ENCODE measurements around the gene CELF4. TPM values are rescaled to one million over a fixed set of nuclear protein-coding genes. Genes with fewer than 3 reads are reported as not detected.

Gene CELF4
- total RNA-seq, 2 experiments from 2014 or later, result not detected

DNA sequence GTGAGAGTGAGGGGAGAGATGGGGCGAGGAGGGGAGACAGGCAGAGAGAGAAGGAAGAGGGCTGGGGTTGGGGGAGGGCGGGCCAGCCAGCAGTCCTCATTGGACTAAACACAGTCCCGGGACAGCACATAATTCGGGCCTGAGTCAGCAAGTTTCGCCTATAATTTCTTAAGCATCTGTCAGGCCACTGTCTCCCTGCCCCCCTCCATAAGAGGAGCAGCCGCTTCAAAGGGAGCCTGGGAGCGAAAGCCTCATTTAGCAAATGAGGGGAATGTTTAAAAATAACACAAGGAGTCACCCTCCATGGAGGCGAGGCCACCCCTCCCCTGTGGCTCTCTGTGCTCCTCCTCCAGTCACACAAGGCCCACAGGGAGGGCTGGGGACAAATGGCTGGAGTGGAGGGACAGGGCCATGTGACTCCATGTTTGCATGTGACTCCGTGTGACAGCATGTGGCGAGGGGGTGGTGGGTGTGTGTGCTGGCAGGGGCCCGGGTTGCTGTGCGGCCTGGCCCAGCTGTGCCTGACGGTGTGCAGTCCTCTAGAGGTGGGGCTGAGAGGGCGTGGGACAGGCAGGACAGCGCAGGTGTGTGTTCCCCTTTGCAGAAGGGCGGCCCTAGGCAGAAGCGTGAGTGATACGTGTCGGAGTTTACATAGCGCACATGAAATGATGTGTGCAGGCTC lies 162.4 kb downstream of the CELF4 start:
- no peaks in the 10 kb centered on the region for H3K9me3 Mint-ChIP-seq
- peaks cover 3% of the 10 kb centered on the region for H3K4me1 Mint-ChIP-seq
- ChIA-PET POLR2A (no interaction called here), CTCF (no interaction called here)
- no peak overlapping the region for H3K27ac Mint-ChIP-seq
- H3K36me3 Mint-ChIP-seq (ENCODE audit: low read depth), result no peaks in the 10 kb centered on the region
- no peak overlapping the region for H3K4me3 Mint-ChIP-seq
- H3K27me3 Mint-ChIP-seq, result no peaks in the 10 kb centered on the region
- DNase-seq, result no peak

- no peaks in the 10 kb centered on the region for H3K27me3 Mint-ChIP-seq
- CTCF ChIA-PET, result no interaction called here
- no peak for DNase-seq
- POLR2A ChIA-PET, result no interaction called here
- H3K36me3 Mint-ChIP-seq (ENCODE audit: low read depth), result no peaks in the 10 kb centered on the region
- H3K9me3 Mint-ChIP-seq, result no peaks in the 10 kb centered on the region
- peaks cover 3% of the 10 kb centered on the region for H3K4me1 Mint-ChIP-seq
- no peak overlapping the region for H3K27ac Mint-ChIP-seq
- no peak overlapping the region for H3K4me3 Mint-ChIP-seq
Measured at GRCh38 chr18:37402735-37403099, 162.9 kb downstream of the CELF4 start.

- ChIA-PET POLR2A (no interaction called here), CTCF (no interaction called here)
- Mint-ChIP-seq H3K27me3 (peaks cover 3% of the 10 kb centered on the region), H3K36me3 (ENCODE audit: low read depth) (no peaks in the 10 kb centered on the region), H3K27ac (no peak overlapping the region), H3K9me3 (no peaks in the 10 kb centered on the region), H3K4me1 (peaks cover 3% of the 10 kb centered on the region), H3K4me3 (no peak overlapping the region)
- DNase-seq, result no peak
Measured at GRCh38 chr18:37400802-37401201, 164.8 kb downstream of the CELF4 start.

DNA sequence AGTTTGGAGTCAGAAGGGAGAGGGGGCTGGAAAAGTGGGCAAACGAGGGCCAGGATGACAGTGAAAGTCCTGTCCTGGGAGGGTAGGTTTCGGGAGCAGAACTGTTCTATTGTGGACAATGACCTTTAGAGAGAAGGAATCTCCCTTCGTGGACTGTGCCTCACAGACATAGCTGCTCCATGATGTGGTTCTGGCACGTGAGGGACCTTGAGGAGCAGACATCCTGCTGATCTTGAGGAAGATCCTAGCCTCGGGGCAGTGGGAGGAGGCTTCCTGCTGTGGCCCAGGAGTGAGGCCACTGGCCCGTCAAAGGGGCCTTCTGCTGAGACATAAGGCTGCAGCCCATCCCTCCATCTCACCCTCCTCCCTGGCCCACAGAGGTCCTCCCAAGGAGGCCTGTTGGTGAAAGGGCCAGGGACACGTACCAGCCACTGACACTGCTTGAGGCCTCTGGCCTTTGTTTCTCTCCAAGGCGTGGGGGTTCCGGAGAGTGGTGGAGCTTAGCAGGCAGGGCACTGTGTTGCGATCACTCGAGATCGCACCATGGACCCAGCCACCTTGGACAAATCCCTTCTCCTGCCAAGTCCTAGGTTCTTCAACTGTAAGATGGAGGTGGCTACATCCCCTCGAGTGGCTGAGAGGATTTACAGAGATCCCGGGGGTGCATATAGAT lies 167.2 kb downstream of the CELF4 start:
- no peak for DNase-seq
- peaks cover 16% of the 10 kb centered on the region for H3K27me3 Mint-ChIP-seq
- H3K27ac Mint-ChIP-seq, result no peak overlapping the region
- no peaks in the 10 kb centered on the region for H3K36me3 Mint-ChIP-seq (ENCODE audit: low read depth)
- ChIA-PET CTCF (no interaction called here), POLR2A (no interaction called here)
- H3K9me3 Mint-ChIP-seq, result no peaks in the 10 kb centered on the region
- H3K4me3 Mint-ChIP-seq, result no peak overlapping the region
- H3K4me1 Mint-ChIP-seq, result no peaks in the 10 kb centered on the region

DNA sequence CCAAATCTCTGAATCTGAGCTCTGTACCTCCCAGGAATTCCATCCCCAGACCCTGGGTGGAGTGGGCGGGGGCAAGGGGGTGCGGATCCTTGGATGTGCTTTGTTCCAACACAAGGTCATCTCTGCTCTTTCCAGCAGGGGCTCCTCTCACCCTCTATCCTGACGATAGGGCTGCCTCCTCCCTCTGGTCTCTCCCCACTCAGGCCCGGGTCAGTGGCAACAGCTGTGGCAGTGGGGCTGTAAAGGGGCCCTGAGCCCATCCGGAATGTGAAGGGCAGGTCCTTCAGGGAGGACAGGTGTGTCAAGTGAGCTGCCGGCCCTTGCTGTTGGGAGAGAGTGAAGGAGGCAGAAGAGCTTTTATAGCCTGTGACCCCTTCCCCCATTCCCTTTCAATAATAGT lies 167.8 kb downstream of the CELF4 start:
- POLR2A ChIA-PET, result no interaction called here
- Mint-ChIP-seq H3K36me3 (ENCODE audit: low read depth) (no peaks in the 10 kb centered on the region), H3K27me3 (peaks cover 22% of the 10 kb centered on the region), H3K4me3 (no peak overlapping the region), H3K9me3 (no peaks in the 10 kb centered on the region), H3K4me1 (no peaks in the 10 kb centered on the region), H3K27ac (no peak overlapping the region)
- CTCF ChIA-PET, result no interaction called here
- no peak for DNase-seq

- ChIA-PET CTCF (no interaction called here), POLR2A (no interaction called here)
- Mint-ChIP-seq H3K4me3 (no peak overlapping the region), H3K9me3 (no peaks in the 10 kb centered on the region), H3K27me3 (peaks cover 27% of the 10 kb centered on the region), H3K4me1 (no peaks in the 10 kb centered on the region), H3K27ac (no peak overlapping the region), H3K36me3 (ENCODE audit: low read depth) (no peaks in the 10 kb centered on the region)
- no peak for DNase-seq
Measured at GRCh38 chr18:37396971-37397720, 168.5 kb downstream of the CELF4 start.

DNA sequence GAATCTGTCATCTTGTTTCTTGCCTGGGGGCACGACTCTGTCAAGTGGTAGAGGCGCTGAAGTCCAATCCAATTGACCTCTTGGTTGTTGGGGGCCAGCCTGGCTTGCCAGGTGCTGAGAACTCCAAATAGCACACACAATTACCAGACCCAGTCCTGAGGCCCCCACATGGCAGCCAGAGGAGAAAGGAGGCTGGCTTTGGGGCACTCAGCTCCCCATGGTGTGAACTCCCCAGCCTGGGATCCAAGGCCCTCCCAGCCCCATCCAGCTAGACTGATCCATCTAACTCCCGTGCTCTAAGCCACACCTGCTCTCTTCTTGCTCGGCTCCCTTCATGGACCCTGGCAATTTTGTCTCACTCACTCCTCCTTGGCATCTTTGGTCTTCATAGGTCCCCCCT lies 170.0 kb downstream of the CELF4 start:
- CTCF ChIA-PET, result no interaction called here
- POLR2A ChIA-PET, result no interaction called here
- H3K4me3 Mint-ChIP-seq, result no peak overlapping the region
- no peak overlapping the region for H3K27ac Mint-ChIP-seq
- no peaks in the 10 kb centered on the region for H3K36me3 Mint-ChIP-seq (ENCODE audit: low read depth)
- H3K9me3 Mint-ChIP-seq, result no peaks in the 10 kb centered on the region
- DNase-seq, result no peak
- peaks cover 27% of the 10 kb centered on the region for H3K27me3 Mint-ChIP-seq
- no peaks in the 10 kb centered on the region for H3K4me1 Mint-ChIP-seq

- peaks cover 27% of the 10 kb centered on the region for H3K27me3 Mint-ChIP-seq
- H3K9me3 Mint-ChIP-seq, result no peaks in the 10 kb centered on the region
- no peaks in the 10 kb centered on the region for H3K36me3 Mint-ChIP-seq (ENCODE audit: low read depth)
- no peak overlapping the region for H3K4me3 Mint-ChIP-seq
- ChIA-PET CTCF (no interaction called here), POLR2A (no interaction called here)
- H3K27ac Mint-ChIP-seq, result peak overlapping the region; percentile 12
- H3K4me1 Mint-ChIP-seq, result no peaks in the 10 kb centered on the region
- no peak for DNase-seq
Measured at GRCh38 chr18:37395138-37395537, 170.5 kb downstream of the CELF4 start.

GRCh38 chr18:37394610-37394965 lies 171.0 kb downstream of the CELF4 start:
- Mint-ChIP-seq H3K27ac (no peak overlapping the region), H3K4me3 (no peak overlapping the region), H3K4me1 (no peaks in the 10 kb centered on the region), H3K9me3 (no peaks in the 10 kb centered on the region), H3K27me3 (peaks cover 27% of the 10 kb centered on the region), H3K36me3 (ENCODE audit: low read depth) (no peaks in the 10 kb centered on the region)
- ChIA-PET CTCF (no interaction called here), POLR2A (no interaction called here)
- no peak for DNase-seq

DNA sequence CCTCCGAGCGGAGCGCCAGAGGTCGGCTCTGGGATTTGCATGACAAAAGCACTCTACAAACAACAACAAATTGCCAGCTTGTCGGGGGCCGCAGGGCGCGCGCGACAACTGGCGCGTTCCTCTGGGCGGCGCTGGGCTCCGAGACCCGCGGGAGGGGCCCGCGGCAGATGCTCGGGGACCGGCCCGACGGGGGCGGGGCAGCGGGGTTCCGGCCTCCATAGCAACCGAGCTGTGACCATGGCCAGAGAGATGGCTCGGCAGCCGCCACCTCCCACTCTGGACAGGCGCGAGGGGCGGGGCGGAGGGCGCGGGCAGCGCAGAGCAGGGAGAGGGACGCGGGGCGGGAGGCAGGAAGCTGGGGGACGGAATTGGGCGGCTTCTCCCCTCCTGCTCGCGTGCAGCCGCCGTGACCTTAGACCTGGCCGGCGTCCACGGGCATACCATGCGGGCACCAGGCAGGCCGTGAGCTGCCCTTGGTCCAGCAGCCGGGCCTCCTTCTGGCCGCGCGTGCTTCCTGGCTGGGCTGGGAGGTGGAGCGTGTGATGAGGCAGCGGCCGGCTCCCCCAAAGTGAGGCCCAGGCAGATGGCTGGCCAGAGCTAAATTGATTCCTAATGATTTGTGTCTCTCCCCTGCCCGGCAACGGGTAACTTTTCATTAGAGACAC lies 171.5 kb downstream of the CELF4 start:
- POLR2A ChIA-PET, result no interaction called here
- Mint-ChIP-seq H3K9me3 (no peaks in the 10 kb centered on the region), H3K4me1 (no peaks in the 10 kb centered on the region), H3K27ac (no peak overlapping the region), H3K4me3 (no peak overlapping the region), H3K36me3 (ENCODE audit: low read depth) (no peaks in the 10 kb centered on the region), H3K27me3 (peaks cover 27% of the 10 kb centered on the region)
- DNase-seq, result no peak
- CTCF ChIA-PET, result no interaction called here

- Mint-ChIP-seq H3K4me3 (no peak overlapping the region), H3K4me1 (no peaks in the 10 kb centered on the region), H3K27ac (no peak overlapping the region), H3K27me3 (peaks cover 27% of the 10 kb centered on the region), H3K36me3 (ENCODE audit: low read depth) (no peaks in the 10 kb centered on the region), H3K9me3 (no peaks in the 10 kb centered on the region)
- no peak for DNase-seq
- ChIA-PET POLR2A (no interaction called here), CTCF (no interaction called here)
Measured at GRCh38 chr18:37393221-37393827, 172.3 kb downstream of the CELF4 start.

DNA sequence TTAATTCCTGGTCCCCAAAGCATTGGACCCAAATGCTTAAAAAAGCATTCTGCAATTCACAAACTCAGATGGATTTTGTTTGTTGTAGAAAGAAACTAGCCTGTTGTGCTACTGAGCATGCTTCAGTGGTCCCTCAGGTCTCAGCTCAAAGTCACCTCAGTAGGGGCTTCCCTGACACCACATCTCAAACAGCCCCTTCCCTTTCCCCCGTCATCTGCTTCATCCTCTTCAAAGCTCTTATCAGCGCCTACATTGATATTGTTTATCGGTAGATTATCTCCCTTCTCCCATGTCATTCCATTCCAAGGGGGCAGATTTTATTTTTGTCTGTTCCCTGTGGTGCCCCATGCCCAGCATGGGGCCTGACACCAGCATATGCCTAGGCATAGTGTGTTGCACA lies 172.9 kb downstream of the CELF4 start:
- Mint-ChIP-seq H3K27ac (no peak overlapping the region), H3K4me1 (no peaks in the 10 kb centered on the region), H3K9me3 (no peaks in the 10 kb centered on the region), H3K27me3 (peaks cover 27% of the 10 kb centered on the region), H3K4me3 (no peak overlapping the region), H3K36me3 (ENCODE audit: low read depth) (no peaks in the 10 kb centered on the region)
- POLR2A ChIA-PET, result no interaction called here
- no peak for DNase-seq
- CTCF ChIA-PET, result no interaction called here

Measured in activated CD4-positive, alpha-beta T cell treated with anti-CD3 and anti-CD28 coated beads, Interleukin-2, amount 10 ng/mL, durations not matched to agents 7 days and 5 days (primary cell).